ENCODE measurements around the gene CUL9.

CUL9 gene

GRCh38 chr6:43226192-43226851, 44.3 kb downstream of the CUL9 start:
- DNase-seq: no peak

GRCh38 chr6:43228951-43229802, 47.2 kb downstream of the CUL9 start, which contains the start of gene DNPH1:
Gene DNPH1, minus strand, starts transcription at chr6:43229481. Its CDS starts 25 bp downstream, at chr6:43229456.
- DNase-seq: peak in 54 of 58 donors; percentile 23 to 81 (median 64)

DNA sequence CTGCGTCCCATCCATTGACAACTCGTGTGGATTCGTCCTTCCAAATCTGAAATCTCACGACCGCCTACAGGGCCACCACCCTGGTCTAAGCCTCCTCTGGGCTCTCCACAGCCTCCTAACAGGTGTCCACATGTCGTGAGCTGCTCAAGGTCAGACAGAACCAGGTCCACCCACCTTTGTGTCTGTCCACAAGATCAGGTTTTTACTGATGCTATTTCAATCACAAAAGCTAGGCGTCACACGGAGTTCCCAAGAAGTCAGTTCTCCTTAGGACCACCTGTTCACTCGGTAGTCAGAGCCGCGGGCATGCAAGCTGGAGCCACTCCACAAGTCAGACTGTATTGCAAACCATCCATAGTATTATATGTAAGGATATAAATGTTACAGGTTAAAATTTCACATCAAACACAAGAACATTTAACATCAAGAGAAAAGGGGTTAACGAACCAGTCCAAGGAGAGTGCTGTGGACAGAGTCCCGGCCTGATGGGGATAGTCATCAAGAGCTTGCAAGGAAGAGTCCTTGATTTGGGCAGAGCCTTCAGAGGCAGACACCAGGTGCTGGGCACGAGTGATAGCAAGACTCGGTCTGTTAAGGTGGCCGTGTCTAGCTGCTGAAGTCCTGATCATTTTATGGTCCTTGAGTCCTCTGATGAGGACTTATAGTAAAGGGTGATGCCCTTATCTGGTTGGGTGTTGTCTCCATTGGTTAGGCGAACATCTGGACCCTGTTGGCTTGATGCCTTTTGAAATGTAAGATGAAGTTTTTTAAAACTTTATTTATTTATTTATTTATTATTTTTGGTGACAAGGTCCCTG, 48.0 kb downstream of the CUL9 start:
- no peak for DNase-seq

- no peak for DNase-seq
Observed at GRCh38 chr6:43231053-43231452, 49.1 kb downstream of the CUL9 start.

DNA sequence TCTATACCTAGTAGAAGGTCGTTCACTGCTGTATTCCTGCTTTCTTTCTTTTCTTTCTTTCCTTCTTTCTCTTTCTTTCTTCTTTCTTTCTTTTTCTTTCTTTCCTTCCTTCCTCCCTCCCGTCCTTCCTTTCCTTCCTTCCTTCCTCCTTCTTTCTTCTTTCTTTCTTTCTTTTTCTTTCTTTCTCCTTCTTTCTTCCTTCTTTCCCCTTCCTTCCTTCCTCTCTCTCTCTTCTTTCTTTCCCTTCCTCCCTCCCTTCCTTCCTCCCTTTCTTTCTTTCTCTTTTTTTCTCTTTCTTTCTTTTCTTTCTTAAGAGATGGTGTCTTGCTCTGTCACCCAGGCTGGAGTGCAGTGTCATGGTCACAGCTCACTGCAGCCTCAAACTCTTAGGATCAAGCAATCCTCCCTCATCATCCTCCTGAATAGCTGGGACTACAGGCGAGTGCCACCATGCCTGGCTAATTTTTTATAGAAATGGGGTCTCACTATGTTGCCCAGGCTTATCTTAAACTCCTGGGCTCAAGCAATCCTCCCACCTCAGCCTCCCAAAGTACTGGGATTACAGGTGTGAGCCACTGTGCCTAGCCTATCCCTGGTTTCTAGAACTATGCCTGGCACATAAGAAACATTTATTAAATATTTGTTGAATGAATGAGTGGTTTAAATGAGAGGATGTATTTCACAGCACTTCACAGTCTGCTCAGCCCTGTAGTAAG, 49.9 kb downstream of the CUL9 start:
- DNase-seq: no peak

DNA sequence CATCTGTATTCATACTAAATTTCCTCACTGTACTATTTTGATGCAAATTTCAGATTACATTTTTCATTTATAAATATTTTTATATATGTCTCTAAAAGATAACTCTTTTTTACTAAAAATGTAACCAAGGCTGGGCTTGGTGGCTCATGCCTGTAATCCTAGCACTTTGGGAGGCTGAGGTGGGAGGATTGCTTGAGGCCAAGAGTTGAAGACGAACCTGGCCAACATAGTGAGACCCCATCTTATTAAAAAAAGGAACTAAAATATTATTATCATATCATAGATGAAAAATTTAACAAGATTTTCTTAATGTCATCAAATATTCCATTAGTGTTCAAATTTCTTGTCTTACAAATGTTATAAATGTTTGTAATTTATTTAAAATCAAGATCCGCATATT, 53.8 kb downstream of the CUL9 start:
- DNase-seq: no peak

DNA sequence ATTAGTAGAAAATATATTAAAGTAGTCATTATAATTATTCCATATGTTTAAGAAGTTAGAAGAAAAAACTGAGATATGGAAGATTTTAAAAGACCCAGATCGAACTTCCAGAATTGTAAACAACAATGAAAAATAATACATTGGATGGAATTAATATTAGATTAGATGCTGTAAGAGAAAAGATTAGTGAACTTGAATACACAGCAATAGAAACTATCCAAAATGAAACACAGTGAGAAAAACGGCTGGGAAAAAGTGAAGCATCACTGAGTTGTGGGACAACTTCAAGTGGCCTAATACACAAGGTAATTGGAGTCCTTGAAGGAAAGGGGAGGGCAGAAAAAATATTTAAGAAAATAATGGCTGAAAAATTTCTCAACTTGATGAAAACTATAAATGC, 57.1 kb downstream of the CUL9 start:
- DNase-seq: no peak

DNA sequence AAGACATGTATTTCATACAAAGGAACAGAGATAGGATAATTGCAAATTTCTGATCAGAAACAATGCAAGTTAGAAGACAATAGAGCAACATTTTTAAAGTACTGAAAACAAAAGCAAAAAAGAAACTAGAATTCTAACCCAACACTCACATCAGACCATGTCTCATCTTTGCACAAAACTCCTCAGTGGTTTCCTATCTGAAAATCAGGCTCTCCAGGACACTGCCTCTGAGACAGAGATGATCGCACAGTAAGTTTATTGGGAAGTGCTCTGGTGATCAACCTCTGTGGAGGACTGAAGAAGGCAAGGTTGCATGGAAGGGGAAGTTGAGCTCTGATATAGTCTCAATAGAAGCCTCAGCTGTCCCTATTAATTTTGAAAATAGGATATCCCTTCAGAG, 59.0 kb downstream of the CUL9 start:
- DNase-seq: no peak

- DNase-seq: no peak
Observed at GRCh38 chr6:43241446-43241845, 59.5 kb downstream of the CUL9 start.

GRCh38 chr6:43242908-43243663, 61.1 kb downstream of the CUL9 start, which contains the start of gene TTBK1:
Gene TTBK1, plus strand, starts transcription at chr6:43243481. Its CDS starts 3,180 bp downstream, at chr6:43246661.
- DNase-seq: peak in 42 of 58 donors; percentile 16 to 74 (median 38)

DNA sequence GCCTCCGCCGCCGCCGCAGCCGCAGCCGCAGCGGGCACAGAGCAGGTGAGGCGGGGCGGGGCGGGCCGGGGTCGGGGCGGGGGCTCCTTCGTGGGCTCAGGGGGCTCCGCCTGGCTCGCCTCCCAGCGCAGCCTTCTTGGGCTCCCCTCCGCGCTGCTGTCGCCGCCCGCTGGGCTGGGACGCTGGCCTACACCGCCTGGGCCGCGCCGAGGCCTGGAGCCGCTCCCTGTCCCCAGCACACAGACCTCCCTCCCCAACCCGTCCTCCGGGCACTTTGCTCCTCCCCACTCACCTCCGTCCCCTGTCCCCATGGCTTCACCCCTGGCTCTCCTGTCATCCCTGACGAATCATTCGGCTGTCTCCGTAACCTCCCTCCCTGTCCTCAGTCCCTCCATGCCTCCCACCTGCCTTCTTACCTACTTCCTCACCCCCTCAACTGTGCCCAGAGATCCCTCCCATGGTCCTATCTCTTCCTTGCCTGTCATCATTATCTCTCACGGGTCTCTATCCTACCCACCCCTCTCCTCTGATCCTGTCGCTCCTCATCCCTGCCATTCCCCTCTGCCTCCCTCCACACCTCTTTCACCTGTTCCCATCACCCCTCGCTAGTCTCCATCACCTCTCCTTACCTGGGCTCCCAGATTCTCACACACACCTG, 61.8 kb downstream of the CUL9 start:
- peak in 2 of 58 donors; percentile 44 to 57 for DNase-seq

GRCh38 chr6:43246301-43247113, 64.5 kb downstream of the CUL9 start:
- DNase-seq: peak in 53 of 58 donors; percentile 47 to 92 (median 83)

DNA sequence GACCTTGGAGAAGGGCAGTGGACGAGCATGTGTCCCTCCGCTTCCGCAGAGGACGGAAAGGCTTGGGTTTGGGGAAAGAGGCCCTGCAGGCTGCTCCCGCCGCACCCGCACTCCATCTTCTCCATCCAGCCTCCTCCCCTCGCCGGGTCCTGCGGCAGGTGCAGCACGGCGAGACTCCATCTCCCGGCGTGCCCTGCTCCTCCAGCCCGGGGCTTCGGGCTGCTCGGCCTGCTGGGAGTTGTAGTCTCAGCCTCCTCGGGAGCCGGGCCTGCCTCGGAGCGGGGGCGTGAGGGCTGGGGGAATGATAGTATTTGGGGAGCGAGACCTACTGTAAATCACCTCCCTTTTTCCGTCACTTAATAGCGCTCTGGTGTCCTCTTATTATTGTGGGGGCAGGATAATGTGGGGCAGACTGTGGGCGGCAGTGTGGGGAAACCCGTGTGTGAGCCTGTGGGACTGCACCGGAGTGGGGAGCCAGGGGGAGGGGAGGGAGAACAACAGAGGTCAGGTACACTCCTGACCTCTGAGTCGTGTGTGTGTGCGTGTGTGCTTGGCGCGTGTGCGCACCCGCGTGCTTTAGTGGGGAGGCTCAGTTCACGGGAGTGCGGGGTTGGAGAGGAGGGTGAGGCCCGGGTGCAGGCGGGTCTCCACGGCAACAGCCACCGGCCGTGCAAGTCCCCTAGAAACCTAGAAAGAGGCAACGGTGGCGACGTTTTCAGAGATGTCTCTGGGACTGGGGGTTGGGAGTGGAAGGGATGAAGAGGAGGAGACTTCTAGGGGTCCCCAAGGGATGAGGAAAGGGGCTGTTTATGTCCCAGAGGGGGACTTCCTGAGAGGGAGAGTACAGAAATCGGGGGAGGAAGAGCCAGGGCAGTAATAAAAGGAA, 65.4 kb downstream of the CUL9 start:
- DNase-seq: peak; percentile 26 to 92 (median 83)

DNA sequence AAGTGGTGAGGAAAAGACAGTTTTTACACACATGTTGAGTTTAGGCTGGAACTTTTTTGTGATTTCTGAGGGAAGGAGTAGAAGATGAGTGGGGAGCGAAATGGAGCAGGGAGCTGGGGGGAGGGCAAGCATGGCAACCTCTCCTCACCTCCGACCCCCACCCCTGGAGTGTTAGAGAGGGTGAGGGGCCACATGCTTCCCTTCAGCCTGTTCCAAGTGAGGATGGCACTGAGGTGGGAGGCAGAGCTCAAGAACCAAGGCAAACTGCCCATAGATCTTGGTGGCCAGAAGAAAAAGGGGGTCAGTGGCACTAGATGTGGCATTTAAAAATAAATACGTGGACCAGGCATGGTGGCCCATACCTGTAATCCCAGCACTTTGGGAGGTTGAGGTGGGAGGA, 66.1 kb downstream of the CUL9 start:
- no peak for DNase-seq

- DNase-seq: no peak
Observed at GRCh38 chr6:43248791-43249190, 66.8 kb downstream of the CUL9 start.

- no peak for DNase-seq
Observed at GRCh38 chr6:43250992-43251373, 69.0 kb downstream of the CUL9 start.

DNA sequence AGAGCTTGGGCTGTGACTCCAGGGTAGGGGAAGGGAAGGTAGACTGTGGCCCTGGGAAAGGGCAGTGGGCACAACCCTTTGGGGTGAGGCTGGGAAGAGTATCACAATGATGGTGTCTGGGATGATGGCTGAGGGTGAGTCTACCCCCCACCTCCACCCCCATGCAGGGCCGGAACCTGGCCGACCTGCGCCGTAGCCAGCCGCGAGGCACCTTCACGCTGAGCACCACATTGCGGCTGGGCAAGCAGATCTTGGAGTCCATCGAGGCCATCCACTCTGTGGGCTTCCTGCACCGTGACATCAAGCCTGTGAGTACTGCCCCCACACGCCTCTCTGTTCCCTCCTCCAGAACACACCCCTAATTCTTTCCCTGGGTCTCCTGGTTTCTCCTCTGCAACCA, 71.4 kb downstream of the CUL9 start:
- DNase-seq: no peak
